Right hindlimb (tissue), 1 donor: ENCODE results near the gene JAML.

Experiments used
- DNase-seq: peaks from one replicate; pipeline ENCODE4 v3.0.0-alpha.2; 2018

Gene JAML

GRCh38 chr11:118164885-118165284 is 59.9 kb downstream of the JAML start:
- DNase-seq = no peak

- no peak for DNase-seq
Observed at GRCh38 chr11:118163494-118163893, 61.3 kb downstream of the JAML start.

GRCh38 chr11:118162846-118163245 is 62.0 kb downstream of the JAML start:
- DNase-seq = no peak

GRCh38 chr11:118161786-118162185 is 63.0 kb downstream of the JAML start:
- DNase-seq = no peak

- DNase-seq = no peak
Observed at GRCh38 chr11:118157186-118157895, 67.5 kb downstream of the JAML start.

- DNase-seq = no peak
Observed at GRCh38 chr11:118156531-118157185, 68.2 kb downstream of the JAML start.

GRCh38 chr11:118155776-118156530 is 68.9 kb downstream of the JAML start:
- DNase-seq = no peak

- no peak for DNase-seq
Observed at GRCh38 chr11:118154641-118155040, 70.2 kb downstream of the JAML start.

- no peak for DNase-seq
Observed at GRCh38 chr11:118153976-118154375, 70.8 kb downstream of the JAML start.

- no peak for DNase-seq
Observed at GRCh38 chr11:118153516-118153915, 71.3 kb downstream of the JAML start.

- DNase-seq = peak; percentile 84
Observed at GRCh38 chr11:118152552-118153471, 72.0 kb downstream of the JAML start, which contains the start of gene SCN4B. Gene SCN4B (minus strand): TSS chr11:118152823. CDS start chr11:118152673, 150 bp downstream.

GRCh38 chr11:118152020-118152551 is 72.7 kb downstream of the JAML start:
- DNase-seq = no peak

- no peak for DNase-seq
Observed at GRCh38 chr11:118151431-118151830, 73.4 kb downstream of the JAML start.

GRCh38 chr11:118149493-118149892 is 75.3 kb downstream of the JAML start:
- DNase-seq = no peak

GRCh38 chr11:118148856-118149255 is 76.0 kb downstream of the JAML start:
- DNase-seq = no peak

GRCh38 chr11:118148240-118148639 is 76.6 kb downstream of the JAML start:
- no peak for DNase-seq

- no peak for DNase-seq
Observed at GRCh38 chr11:118147502-118147901, 77.3 kb downstream of the JAML start.

GRCh38 chr11:118146554-118146953 is 78.3 kb downstream of the JAML start:
- DNase-seq = no peak

GRCh38 chr11:118145285-118146227 is 79.3 kb downstream of the JAML start:
- peak; percentile 87 for DNase-seq

GRCh38 chr11:118144301-118145268 is 80.2 kb downstream of the JAML start:
- no peak for DNase-seq
